Measurements from ENCODE around the gene UBE2QL1.

DNA sequence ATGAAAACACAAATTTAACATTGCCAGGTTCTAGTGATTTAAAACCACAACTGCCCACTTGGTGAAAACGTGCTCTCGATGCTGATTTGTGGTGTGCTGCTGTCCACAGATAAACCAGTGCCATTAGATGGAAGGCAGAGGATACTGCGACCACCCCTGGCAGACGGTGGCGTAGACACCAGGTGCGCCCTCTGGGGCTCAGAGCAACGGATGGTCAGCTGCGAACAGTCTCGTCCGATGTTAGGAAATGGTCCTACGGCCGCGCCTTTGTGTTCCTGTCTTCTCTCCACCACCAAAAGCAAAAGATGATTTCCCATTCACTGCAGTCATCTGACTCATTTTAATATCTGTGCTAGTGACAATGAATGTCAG lies 43.2 kb downstream of the UBE2QL1 start:
- TF ChIP-seq ZC3H10 (CRISPR knock-in tag; IDR thresholded peaks at IDR 0.05) = no peak
- no peak for TF ChIP-seq RARB (CRISPR knock-in tag; IDR thresholded peaks at IDR 0.05)
